Osteoblast (primary cell): Measurements from ENCODE around the gene TMEM255B. TPM values are rescaled to one million over a fixed set of nuclear protein-coding genes. Genes with fewer than 3 reads are reported as not detected.

Experiments
- DNase-seq: peaks from one replicate; pipeline ENCODE4 v3.0.0; 2011; ENCODE audit warnings: low spot score, mixed read lengths; ENCODE audit not compliant: insufficient read length; ENCODE audit errors: missing footprints
- H2AFZ ChIP-seq: 2 replicates; pipeline ENCODE4 v1.6.0; 2011; ENCODE audit warnings: mild to moderate bottlenecking, low read length
- H3K27ac ChIP-seq: 2 replicates; pipeline ENCODE4 v1.5.1; 2011; ENCODE audit warnings: mild to moderate bottlenecking, low read depth, low read length, moderate library complexity
- H3K27me3 ChIP-seq: 2 replicates; pipeline ENCODE4 v1.6.0; 2012; ENCODE audit warnings: mild to moderate bottlenecking, control low read depth, inconsistent platforms, low read length, moderate library complexity; ENCODE audit not compliant: insufficient read depth
- H3K36me3 ChIP-seq: 2 replicates; pipeline ENCODE4 v1.5.1; 2011; ENCODE audit warnings: mild to moderate bottlenecking, low read length, control low read depth, moderate library complexity; ENCODE audit not compliant: insufficient read depth
- H3K4me1 ChIP-seq: 2 replicates; pipeline ENCODE4 v1.5.1; 2011; ENCODE audit warnings: mild to moderate bottlenecking, low read length, control low read depth, moderate library complexity; ENCODE audit not compliant: insufficient read depth
- H3K4me2 ChIP-seq: 2 replicates; pipeline ENCODE4 v1.6.0; 2011; ENCODE audit warnings: mild to moderate bottlenecking, low read length; ENCODE audit not compliant: insufficient read depth
- H3K4me3 ChIP-seq: fragments of 200-600 bp; sonication (generic); 3 replicates; pipeline ENCODE4 v1.5.1; 2012; ENCODE audit warnings: mild to moderate bottlenecking, low read length, inconsistent platforms; ENCODE audit not compliant: insufficient read depth
- H3K79me2 ChIP-seq: 2 replicates; pipeline ENCODE4 v1.6.0; 2012; ENCODE audit warnings: mild to moderate bottlenecking, low read length, control low read depth, inconsistent platforms; ENCODE audit not compliant: insufficient read depth
- H3K9me3 ChIP-seq: 2 replicates; pipeline ENCODE4 v1.5.1; 2011; ENCODE audit warnings: low read depth, low read length, control low read depth
- H4K20me1 ChIP-seq: 2 replicates; pipeline ENCODE4 v1.6.0; 2012; ENCODE audit warnings: mild to moderate bottlenecking, low read length, control low read depth; ENCODE audit not compliant: insufficient read depth
- total RNA-seq: library from RNA; depleted of rRNA; stranded (reverse); fragments of >200 nt; gene quantifications from 2 replicates; pipeline ENCODE4 v1.2.3, GENCODE V29; 2012
- TF ChIP-seq, protein P1 (sequence below): IDR thresholded peaks from 2 replicates; pipeline ENCODE4 v1.5.1; 2011; ENCODE audit warnings: mild to moderate bottlenecking, low read depth, low read length, moderate library complexity; ENCODE audit errors: extremely low read depth

The TMEM255B gene
- total RNA-seq, 1 donor = 1.8 TPM

DNA sequence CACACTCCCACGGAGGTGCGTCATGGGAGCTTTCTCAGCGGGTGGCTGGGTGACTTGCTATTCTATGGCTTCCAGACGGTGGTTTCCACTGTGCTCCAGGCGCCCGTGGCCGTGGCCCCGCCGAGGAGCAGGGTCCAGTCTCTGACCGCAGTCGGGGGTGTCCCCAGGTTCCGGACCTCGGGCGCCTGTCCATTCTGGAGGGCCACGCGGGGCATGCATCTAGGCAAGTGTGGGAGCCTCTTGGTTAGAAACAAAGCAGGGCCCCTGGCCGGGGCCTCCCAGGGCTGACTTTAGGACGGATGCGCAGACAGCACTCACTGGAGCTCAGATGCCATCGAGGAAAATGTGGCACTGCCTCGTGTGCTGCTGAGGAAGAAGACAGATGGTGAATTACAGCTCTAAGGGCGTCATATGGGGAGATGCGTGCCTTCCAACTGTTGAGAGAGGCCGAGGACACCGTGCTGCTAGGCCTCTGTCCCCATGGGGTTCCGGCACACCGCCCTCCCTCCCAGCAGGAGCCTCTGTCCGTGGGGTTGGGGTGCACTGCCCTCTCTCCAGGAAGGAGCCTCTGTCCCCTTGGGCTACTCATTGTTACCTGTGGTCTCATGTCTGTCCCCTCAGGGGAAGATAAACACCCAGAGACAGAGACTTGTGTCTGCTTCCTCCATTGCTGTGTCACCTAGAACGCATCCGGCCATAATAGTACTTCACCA is 38.1 kb downstream of the TMEM255B start:
- Histone ChIP-seq H2AFZ (no peak overlapping the region), H3K27me3 (peaks cover 8% of the 10 kb centered on the region), H3K79me2 (no peaks in the 10 kb centered on the region), H3K9me3 (no peaks in the 10 kb centered on the region), H4K20me1 (no peaks in the 10 kb centered on the region), H3K27ac (no peak overlapping the region), H3K4me3 (no peak overlapping the region), H3K36me3 (no peaks in the 10 kb centered on the region), H3K4me1 (peaks cover 3% of the 10 kb centered on the region), H3K4me2 (no peak overlapping the region)
- DNase-seq = peak; percentile 78
- TF ChIP-seq, protein P1, sequence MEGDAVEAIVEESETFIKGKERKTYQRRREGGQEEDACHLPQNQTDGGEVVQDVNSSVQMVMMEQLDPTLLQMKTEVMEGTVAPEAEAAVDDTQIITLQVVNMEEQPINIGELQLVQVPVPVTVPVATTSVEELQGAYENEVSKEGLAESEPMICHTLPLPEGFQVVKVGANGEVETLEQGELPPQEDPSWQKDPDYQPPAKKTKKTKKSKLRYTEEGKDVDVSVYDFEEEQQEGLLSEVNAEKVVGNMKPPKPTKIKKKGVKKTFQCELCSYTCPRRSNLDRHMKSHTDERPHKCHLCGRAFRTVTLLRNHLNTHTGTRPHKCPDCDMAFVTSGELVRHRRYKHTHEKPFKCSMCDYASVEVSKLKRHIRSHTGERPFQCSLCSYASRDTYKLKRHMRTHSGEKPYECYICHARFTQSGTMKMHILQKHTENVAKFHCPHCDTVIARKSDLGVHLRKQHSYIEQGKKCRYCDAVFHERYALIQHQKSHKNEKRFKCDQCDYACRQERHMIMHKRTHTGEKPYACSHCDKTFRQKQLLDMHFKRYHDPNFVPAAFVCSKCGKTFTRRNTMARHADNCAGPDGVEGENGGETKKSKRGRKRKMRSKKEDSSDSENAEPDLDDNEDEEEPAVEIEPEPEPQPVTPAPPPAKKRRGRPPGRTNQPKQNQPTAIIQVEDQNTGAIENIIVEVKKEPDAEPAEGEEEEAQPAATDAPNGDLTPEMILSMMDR = no peak

DNA sequence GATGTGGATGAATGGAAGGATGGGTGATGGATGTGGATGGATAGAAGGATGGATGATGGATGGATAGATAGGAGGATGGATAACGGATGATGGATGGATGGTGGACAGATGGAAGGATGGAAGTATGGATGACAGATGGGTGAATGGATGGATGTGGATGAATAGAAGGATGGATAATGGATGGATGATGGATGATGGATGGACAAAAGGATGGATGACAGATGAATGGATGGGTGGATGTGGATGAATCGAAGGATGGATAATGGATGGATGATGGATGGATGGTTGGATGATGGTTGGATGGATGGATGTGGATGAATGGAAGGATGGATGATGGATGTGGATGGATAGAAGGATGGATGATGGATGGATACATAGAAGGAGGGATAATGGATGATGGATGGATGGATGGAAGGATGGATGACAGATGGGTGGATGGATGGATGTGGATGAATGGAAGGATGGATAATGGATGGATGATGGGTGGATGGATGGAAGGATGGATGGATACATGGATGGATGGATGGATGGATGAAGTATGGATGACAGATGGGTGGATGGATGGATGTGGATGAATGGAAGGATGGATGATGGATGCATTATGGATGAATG is 39.3 kb downstream of the TMEM255B start:
- H4K20me1 ChIP-seq = no peaks in the 10 kb centered on the region
- TF ChIP-seq, protein P1 = no peak
- no peak overlapping the region for H3K4me2 ChIP-seq
- H3K27me3 ChIP-seq = peaks cover 5% of the 10 kb centered on the region
- no peak overlapping the region for H3K4me3 ChIP-seq
- no peaks in the 10 kb centered on the region for H3K9me3 ChIP-seq
- peak; percentile 1 for DNase-seq
- H3K79me2 ChIP-seq = no peaks in the 10 kb centered on the region
- H3K27ac ChIP-seq = no peak overlapping the region
- no peaks in the 10 kb centered on the region for H3K36me3 ChIP-seq
- no peak overlapping the region for H2AFZ ChIP-seq
- peaks cover 3% of the 10 kb centered on the region for H3K4me1 ChIP-seq

DNA sequence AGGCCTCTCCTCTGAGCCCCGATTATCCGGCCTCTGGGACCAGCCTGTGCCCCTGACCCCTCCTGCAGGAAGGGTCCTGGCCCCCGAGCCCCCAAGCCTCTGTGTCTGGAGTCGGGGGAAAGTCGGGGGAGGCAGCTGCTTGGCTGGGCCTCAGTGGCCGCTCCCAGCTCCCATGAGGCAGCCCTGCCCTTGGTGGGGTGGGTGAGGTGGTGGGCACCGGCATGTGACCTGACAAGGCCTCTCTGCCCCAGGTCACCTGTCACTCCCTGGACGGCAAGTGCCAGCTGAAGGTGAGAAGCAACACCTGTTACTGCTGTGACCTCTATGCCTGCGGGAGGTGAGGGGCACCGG is 41.5 kb downstream of the TMEM255B start:
- Histone ChIP-seq H3K4me2 (no peak overlapping the region), H4K20me1 (no peaks in the 10 kb centered on the region), H3K27me3 (peaks cover 5% of the 10 kb centered on the region), H3K4me3 (no peak overlapping the region), H3K36me3 (no peaks in the 10 kb centered on the region), H3K4me1 (peaks cover 3% of the 10 kb centered on the region), H3K27ac (no peak overlapping the region), H2AFZ (no peak overlapping the region), H3K79me2 (no peaks in the 10 kb centered on the region), H3K9me3 (no peaks in the 10 kb centered on the region)
- DNase-seq = peak; percentile 78
- TF ChIP-seq, protein P1 = no peak

DNA sequence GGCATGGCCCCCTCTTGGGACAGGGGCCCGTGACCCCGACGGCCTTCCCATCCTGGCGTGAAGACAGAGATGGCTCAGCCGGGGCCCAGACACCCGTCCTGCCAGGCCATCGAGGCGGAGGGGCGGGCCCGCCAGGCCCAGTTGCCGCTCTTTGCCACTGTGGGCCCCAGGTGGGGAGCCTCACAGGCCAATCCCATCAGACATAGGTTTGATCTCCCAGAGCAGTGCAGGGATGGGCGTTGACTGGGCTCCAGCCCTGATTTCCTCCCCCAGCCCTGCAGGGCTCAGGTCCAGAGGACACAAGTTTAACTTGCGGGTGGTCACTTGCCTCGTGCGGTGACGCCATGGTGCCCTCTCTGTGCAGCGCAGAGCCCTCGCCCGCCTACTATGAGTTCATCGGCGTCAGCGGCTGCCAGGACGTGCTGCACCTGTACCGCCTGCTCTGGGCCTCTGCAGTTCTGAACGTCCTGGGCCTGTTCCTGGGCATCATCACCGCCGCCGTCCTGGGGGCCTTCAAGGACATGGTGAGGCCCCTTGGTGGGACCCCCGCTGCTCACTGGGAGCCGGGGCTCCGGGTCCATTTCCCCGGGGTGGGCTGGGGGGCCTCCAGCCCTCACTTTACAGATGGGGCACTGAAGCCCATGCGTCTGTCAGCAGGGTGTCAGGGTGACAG is 42.4 kb downstream of the TMEM255B start:
- no peak overlapping the region for H3K27ac ChIP-seq
- no peaks in the 10 kb centered on the region for H4K20me1 ChIP-seq
- no peaks in the 10 kb centered on the region for H3K79me2 ChIP-seq
- peak overlapping the region; percentile 59 for H2AFZ ChIP-seq
- peaks cover 3% of the 10 kb centered on the region for H3K4me1 ChIP-seq
- peak overlapping the region; percentile 23 for H3K4me2 ChIP-seq
- H3K27me3 ChIP-seq = peaks cover 5% of the 10 kb centered on the region
- H3K36me3 ChIP-seq = no peaks in the 10 kb centered on the region
- TF ChIP-seq, protein P1 = no peak
- H3K9me3 ChIP-seq = no peaks in the 10 kb centered on the region
- H3K4me3 ChIP-seq = no peak overlapping the region
- DNase-seq = peak; percentile 76
